Measurements from ENCODE around the gene MAP4K3. TPM values are rescaled to one million over a fixed set of nuclear protein-coding genes. Genes with fewer than 3 reads are reported as not detected.

MAP4K3 gene
- polyA plus RNA-seq, 1 experiment: 43.5 TPM

- CTCF ChIA-PET: interaction anchor here (0.6 to 2.3 kb wide), 32 partner anchors 8 to 348 kb away, joined by 3 to 14 read pairs (median 4); no protein-coding TSS in a partner anchor
- Histone ChIP-seq H3K27me3 (ENCODE audit: control insufficient read depth, insufficient read depth, low read length) (no peaks in the 10 kb centered on the region), H3K27ac (ENCODE audit: low read depth, low read length) (no peak overlapping the region), H3K9me3 (ENCODE audit: control insufficient read depth, insufficient read depth, low read length) (no peaks in the 10 kb centered on the region; the same call in 1 of the 2 replicates), H3K4me3 (ENCODE audit: low read depth, low read length) (no peak overlapping the region)
- TF ChIP-seq, protein P1, sequence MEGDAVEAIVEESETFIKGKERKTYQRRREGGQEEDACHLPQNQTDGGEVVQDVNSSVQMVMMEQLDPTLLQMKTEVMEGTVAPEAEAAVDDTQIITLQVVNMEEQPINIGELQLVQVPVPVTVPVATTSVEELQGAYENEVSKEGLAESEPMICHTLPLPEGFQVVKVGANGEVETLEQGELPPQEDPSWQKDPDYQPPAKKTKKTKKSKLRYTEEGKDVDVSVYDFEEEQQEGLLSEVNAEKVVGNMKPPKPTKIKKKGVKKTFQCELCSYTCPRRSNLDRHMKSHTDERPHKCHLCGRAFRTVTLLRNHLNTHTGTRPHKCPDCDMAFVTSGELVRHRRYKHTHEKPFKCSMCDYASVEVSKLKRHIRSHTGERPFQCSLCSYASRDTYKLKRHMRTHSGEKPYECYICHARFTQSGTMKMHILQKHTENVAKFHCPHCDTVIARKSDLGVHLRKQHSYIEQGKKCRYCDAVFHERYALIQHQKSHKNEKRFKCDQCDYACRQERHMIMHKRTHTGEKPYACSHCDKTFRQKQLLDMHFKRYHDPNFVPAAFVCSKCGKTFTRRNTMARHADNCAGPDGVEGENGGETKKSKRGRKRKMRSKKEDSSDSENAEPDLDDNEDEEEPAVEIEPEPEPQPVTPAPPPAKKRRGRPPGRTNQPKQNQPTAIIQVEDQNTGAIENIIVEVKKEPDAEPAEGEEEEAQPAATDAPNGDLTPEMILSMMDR (IDR thresholded peaks at IDR 0.05; ENCODE audit: low read depth, low read length): peak; percentile 60
- peak; percentile 23 for DNase-seq (ENCODE audit: low read depth, low spot score)
- POLR2A ChIA-PET: interaction anchor here (1.5 kb wide), 1 partner anchor 144 kb away, joined by 4 read pairs; no protein-coding TSS in a partner anchor
Observed at GRCh38 chr2:39379643-39380524, 57.2 kb downstream of the MAP4K3 start.

- no peak overlapping the region for H3K4me3 ChIP-seq (ENCODE audit: low read depth, low read length)
- no peak overlapping the region for H3K27ac ChIP-seq (ENCODE audit: low read depth, low read length)
- no peaks in the 10 kb centered on the region for H3K27me3 ChIP-seq (ENCODE audit: control insufficient read depth, insufficient read depth, low read length)
- ChIA-PET CTCF (interaction anchor here (0.8 to 2.3 kb wide), 15 partner anchors 8 to 318 kb away, joined by 3 to 17 read pairs (median 5); no protein-coding TSS in a partner anchor), POLR2A (interaction anchor here (1.5 kb wide), 1 partner anchor 145 kb away, joined by 4 read pairs; no protein-coding TSS in a partner anchor)
- TF ChIP-seq, protein P1 (IDR thresholded peaks at IDR 0.05; ENCODE audit: low read depth, low read length): no peak
- DNase-seq (ENCODE audit: low read depth, low spot score): no peak
- H3K9me3 ChIP-seq (ENCODE audit: control insufficient read depth, insufficient read depth, low read length): no peaks in the 10 kb centered on the region; the same call in 1 of the 2 replicates
Observed at GRCh38 chr2:39378968-39379367, 58.1 kb downstream of the MAP4K3 start.

GRCh38 chr2:39377226-39377939 is 59.7 kb downstream of the MAP4K3 start:
- H3K27ac ChIP-seq (ENCODE audit: low read depth, low read length): no peak overlapping the region
- no peaks in the 10 kb centered on the region for H3K27me3 ChIP-seq (ENCODE audit: control insufficient read depth, insufficient read depth, low read length)
- ChIA-PET CTCF (interaction anchor here (0.6 to 2.0 kb wide), 7 partner anchors 8 to 320 kb away, joined by 3 to 17 read pairs (median 3); no protein-coding TSS in a partner anchor), POLR2A (no interaction called here)
- no peaks in the 10 kb centered on the region for H3K9me3 ChIP-seq (ENCODE audit: control insufficient read depth, insufficient read depth, low read length)
- DNase-seq (ENCODE audit: low read depth, low spot score): no peak
- TF ChIP-seq, protein P1 (IDR thresholded peaks at IDR 0.05; ENCODE audit: low read depth, low read length): no peak
- H3K4me3 ChIP-seq (ENCODE audit: low read depth, low read length): no peak overlapping the region

DNA sequence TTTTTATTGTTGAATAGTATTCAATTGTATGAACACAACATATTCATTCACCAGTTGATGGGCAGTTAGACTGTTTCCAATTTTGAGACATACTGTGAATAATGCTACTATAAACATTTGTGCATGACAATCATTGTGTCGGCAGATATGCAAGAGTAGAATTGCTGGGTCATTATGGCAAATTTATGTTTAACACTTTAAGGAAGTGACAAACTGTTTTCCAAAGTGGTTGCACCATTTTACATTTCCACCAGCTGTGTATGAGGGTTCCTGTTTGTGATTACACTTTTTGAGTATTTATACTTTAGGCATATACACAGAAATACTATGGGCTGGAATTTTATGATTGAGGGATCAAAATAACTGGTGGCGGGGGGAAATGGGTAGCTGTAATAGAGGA is 61.2 kb downstream of the MAP4K3 start:
- ChIA-PET CTCF (interaction anchor here (1.1 kb wide), 1 partner anchor 40 kb away, joined by 3 read pairs; no protein-coding TSS in a partner anchor), POLR2A (no interaction called here)
- no peaks in the 10 kb centered on the region for H3K9me3 ChIP-seq (ENCODE audit: control insufficient read depth, insufficient read depth, low read length)
- H3K27ac ChIP-seq (ENCODE audit: low read depth, low read length): no peak overlapping the region
- TF ChIP-seq, protein P1 (IDR thresholded peaks at IDR 0.05; ENCODE audit: low read depth, low read length): no peak
- no peak overlapping the region for H3K4me3 ChIP-seq (ENCODE audit: low read depth, low read length)
- no peak for DNase-seq (ENCODE audit: low read depth, low spot score)
- H3K27me3 ChIP-seq (ENCODE audit: control insufficient read depth, insufficient read depth, low read length): no peaks in the 10 kb centered on the region

Data from AG04450 (cell line).